ENCODE data around the gene UBQLN4.
A peak's percentile ranks its signal among the peaks of the same experiment; 100 is the strongest.

The UBQLN4 gene

DNA sequence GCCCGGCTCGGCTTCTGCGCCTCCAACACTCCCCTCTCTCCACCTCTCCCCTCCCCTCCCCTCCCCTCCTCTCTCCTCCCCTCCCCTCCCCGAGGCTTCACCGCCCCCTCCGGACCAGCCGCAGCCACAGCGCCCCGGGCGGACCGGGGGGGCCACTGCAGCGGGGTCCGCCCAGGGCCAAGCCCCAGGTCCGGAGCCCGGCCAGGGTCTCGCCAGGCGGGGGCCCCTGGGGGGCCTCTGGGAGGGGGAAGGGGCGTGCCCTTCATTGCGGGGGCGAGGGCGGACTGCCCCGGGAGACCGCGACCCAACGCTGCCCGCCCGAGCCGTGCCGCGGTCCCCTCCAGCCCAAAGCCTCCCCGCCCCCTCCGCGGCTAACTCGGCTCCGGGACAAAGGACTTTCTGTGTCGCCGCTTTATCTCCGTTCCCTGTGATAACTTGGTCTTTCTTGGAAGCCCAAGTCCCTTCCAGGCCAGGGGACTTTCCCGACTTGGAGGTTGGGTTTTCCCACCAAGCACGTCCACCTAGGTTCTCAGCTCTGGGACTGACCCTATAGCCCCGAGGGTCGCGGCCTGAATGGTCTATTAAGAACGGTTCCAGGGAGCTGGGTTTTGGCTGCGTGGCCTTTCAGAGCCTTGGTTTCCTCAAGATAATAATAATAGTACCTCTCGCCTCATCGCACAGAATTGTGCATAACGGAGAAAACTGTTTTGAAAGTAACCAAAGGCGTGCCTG, at the start of gene UBQLN4:
Gene UBQLN4, minus strand, starts transcription at position 31 of the 732 bp plus-strand sequence. CDS start 97 bp downstream, outside the sequence.
- DNase-seq: peak; percentile 83

DNA sequence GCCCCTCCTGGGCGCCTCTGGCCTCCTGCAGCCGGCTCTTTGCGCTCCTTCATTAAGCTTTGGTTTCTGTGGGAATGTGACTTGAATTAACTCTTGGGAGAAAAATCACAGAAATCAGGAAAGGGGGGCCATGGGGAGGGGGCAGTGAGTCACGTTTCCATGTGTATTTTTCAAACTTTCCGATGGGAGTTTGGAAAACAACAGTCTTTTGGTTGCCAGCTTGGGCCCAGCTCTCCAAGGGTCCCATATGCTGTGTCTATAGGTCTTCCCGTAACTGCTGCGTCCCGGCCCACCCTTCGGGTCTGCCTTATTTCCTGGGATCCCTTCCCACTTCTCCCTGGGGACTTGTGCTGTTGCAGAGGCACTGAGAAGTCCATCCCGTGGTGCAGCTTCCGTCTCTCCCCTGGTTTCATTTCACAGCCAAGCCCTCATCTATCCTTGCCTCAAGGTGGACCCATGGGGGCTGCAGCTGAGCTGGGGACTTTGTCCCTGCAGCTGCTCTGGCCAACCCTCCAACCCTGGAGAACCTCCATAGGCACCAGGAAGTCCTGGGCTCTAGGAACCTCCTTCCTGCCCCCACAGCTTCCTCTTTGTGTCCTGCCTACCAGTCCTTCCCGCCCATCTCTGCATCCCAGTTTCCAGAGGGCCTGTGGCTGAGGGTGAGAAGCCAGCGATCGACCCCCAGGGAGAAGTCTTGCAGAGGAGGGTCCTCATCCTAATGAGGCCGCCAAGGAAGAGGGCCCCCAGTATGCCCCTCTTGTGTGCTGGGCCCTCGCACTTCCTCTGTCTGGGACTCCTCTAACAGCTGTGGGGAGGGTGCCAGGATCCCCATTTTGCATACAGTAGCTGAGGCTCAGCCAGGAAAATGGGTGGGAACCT, 49.3 kb upstream of the UBQLN4 start:
- DNase-seq: no peak

GRCh38 chr1:156101880-156102279, 48.3 kb upstream of the UBQLN4 start:
- DNase-seq: no peak

GRCh38 chr1:156100205-156100995, 46.8 kb upstream of the UBQLN4 start:
- peak; percentile 23 for DNase-seq

- DNase-seq: no peak
Measured at GRCh38 chr1:156099282-156099681, 45.7 kb upstream of the UBQLN4 start.

- no peak for DNase-seq
Measured at GRCh38 chr1:156098784-156099183, 45.2 kb upstream of the UBQLN4 start.

- DNase-seq: no peak
Measured at GRCh38 chr1:156097499-156098178, 44.0 kb upstream of the UBQLN4 start.

- DNase-seq: peak; percentile 50
Measured at GRCh38 chr1:156096640-156097391, 43.2 kb upstream of the UBQLN4 start.

- DNase-seq: no peak
Measured at GRCh38 chr1:156095906-156096508, 42.4 kb upstream of the UBQLN4 start.

DNA sequence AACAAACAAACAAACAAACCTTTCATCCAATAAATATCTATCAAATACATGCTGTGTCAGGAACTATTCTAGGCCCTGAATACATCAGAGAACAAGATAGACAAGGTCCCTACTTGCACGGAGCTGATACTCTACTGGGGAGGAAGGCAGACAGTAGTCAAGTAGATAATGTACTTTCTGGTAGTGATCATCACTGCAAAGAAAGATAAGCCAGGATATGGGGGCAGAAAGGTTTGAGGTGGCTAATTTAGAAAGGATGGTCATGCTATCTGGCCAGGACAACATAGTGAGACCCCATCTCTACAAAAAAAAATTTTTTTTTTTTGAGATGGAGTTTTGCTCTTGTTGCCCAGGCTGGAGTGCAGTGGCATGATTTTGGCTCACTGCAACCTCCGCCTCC, 38.0 kb upstream of the UBQLN4 start:
- no peak for DNase-seq

- DNase-seq: peak; percentile 69
Measured at GRCh38 chr1:156090840-156091188, 37.2 kb upstream of the UBQLN4 start.

DNA sequence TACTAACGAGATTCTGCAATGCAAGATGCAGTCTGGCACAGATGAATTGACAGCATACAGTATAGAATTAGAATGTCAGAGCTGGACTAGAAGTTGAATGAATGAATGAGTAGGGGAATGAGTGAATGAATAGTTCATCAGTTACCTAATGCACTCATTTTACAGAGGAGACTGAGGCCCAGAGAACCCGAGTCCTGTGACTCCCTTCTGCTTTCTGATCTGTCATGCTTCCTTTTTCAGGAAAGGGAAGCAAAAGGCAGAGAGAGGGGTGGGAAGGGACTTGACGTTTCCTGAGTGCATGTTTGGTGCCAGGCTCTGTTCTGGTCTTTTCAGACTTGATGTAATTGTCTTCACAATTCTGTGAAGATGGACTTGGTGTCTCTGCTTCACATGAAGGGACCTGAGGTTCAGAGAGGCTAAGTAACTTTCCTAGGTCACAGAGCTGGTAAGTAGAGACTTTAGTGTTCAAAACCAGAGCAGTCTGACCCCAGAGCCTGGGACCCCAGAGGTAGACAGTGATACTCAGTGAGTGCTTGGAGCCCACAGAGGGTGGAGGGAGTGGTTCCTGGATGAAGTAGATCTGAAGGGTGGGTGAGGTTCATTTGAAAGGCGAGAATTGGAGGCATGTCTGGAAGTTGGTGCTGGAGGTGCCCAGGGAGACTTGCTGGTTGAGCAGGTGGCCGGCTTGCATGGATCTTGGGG, 36.7 kb upstream of the UBQLN4 start:
- no peak for DNase-seq

DNA sequence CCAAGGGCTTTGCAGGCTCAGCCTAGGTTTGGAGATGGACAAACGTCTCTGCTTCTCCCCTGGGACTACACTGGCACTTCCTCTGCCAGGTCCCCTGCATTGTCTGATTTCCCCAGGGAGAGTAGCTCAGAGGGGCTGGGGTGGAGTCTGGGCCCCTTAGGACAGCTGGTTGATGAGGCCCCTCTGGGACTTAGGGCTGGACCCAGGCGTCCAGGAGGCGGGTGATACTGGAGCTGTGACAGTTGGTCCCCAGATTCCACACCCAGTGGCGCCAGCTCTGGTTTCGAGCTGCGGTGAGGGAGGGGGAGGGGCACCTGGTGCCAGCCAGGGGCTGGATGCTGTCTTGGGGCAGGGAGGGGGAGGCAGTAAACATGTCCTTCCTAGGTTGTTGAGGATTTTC, 36.1 kb upstream of the UBQLN4 start:
- no peak for DNase-seq

DNA sequence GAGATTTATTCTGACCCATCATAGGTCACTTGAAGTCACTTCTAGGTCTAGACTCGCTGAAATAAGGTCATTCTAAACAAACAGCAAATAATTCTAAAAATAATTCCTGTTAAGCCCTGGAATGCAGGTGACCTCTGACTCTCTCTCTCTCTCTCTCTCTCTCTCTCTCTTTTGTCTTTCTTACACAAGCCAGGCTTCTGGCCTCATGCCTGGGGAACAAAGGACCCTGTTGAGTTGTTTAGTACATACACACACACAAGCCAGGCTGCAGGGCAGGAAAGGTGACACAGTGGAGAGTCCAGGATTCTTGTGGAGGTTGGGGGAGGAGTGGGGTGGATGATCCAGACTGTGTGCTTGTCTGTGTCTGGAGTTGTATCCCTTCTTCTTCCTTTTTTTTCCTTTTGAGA, 32.7 kb upstream of the UBQLN4 start:
- no peak for DNase-seq

GRCh38 chr1:156083800-156084790, 30.5 kb upstream of the UBQLN4 start:
- DNase-seq: no peak

DNA sequence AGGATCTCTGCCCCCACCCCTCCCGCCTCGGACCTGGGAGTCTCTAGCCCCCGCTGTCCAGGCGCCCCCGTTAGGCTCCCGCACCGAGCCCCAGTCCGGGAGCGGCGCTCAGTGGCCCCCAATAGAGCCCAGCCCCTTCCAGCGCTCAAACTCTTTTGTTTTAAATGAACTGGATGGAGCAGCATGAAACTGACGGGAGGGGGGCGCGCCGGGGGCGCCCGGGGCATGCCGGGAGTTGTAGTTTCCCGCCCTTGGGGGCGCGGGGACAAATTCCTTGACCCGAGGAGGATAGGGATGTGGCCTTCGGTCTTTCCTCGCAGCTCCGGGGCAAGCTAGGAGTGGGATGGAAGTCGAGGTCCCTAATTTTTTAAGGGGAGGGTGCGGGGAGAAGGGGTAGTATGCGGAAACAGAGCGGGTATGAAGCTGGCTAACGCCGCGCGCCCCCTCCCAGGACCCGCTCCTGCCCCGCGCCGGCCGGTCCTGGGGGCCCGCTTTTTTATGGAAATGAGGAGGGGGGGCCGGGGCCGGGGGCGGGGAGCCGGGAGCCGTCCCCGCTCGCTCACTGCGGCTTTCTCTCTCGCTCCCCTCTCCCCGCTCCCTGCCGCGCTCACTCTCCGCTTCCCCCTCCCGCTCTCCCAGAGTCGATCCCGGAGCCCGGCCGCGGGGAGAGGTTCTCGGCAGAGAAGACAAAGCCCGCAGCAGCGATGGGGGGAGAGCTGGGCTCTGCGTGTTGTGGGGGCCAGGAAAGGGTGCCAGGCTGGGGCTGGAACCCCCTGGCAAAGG, 28.9 kb upstream of the UBQLN4 start, which contains the start of gene MEX3A:
Gene MEX3A, minus strand, starts transcription at position 157 of the 783 bp plus-strand sequence. CDS start 467 bp downstream, outside the sequence.
- peak; percentile 80 for DNase-seq

DNA sequence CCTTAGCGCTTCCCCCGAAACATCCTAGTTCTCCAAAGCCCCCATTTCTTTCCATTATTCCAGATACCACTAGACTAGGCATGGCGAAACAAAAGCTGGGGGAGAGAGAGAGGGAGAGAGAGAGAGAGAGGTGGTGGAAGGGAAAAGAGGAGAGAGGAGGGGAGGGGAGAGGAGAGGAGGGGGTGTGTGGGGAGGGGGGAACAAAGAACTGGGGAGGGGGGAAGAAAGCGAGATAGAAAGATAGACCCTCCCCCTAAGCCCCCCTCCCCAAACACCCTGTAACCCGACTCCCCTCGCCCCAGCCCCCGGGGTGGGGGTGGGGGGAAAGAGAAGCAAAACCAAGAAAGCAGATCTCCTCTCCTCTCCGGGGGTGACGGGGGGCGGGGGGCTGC, 28.3 kb upstream of the UBQLN4 start:
- no peak for DNase-seq

GRCh38 chr1:156081180-156081916, 27.8 kb upstream of the UBQLN4 start:
- DNase-seq: peak; percentile 38

Measured in NCI-H1092 (cell line).